Muscle layer of colon (tissue), 2 donors: Measurements from ENCODE around the gene POU6F2.
"Not testable (repeated sequence)": the region's sequence is repeated elsewhere in the genome, so short reads cannot be mapped to it uniquely, and the experiment has no call there.

Source experiments
- H3K27ac ChIP-seq: one replicate; pipeline ENCODE4 v1.7.0; 2013; ENCODE audit warnings: low read depth, mild to moderate bottlenecking, low read length, moderate library complexity
- H3K27me3 ChIP-seq, 2 donors: one replicate each; pipeline ENCODE4 v1.7.0; 2013; ENCODE audit warnings: low read length in 2 of 2, mild to moderate bottlenecking in 2 of 2; ENCODE audit not compliant: insufficient read depth in 2 of 2, control insufficient read depth in 1 of 2
- H3K36me3 ChIP-seq: one replicate; pipeline ENCODE4 v1.7.0; 2013; ENCODE audit warnings: mild to moderate bottlenecking, low read length; ENCODE audit not compliant: insufficient read depth
- H3K4me1 ChIP-seq: one replicate; pipeline ENCODE4 v1.7.0; 2013; ENCODE audit warnings: mild to moderate bottlenecking, low read length; ENCODE audit not compliant: insufficient read depth
- H3K4me3 ChIP-seq, 2 donors: one replicate each; pipeline ENCODE4 v1.7.0; 2013; ENCODE audit warnings: low read length in 2 of 2, low read depth in 1 of 2, mild to moderate bottlenecking in 1 of 2, moderate library complexity in 1 of 2
- H3K9ac ChIP-seq: one replicate; pipeline ENCODE4 v1.7.0; 2013; ENCODE audit warnings: low read length
- H3K9me3 ChIP-seq: one replicate; pipeline ENCODE4 v1.7.0; 2013; ENCODE audit warnings: mild to moderate bottlenecking, low read length
- donor health status: abdominal sarcoma.
- donor health status: Adenocarcinoma of cecum.

POU6F2 gene

GRCh38 chr7:39194388-39194787 lies 216.7 kb downstream of the POU6F2 start:
- H3K4me1 ChIP-seq, H3K27me3 ChIP-seq, H3K9ac ChIP-seq, H3K4me3 ChIP-seq, H3K27ac ChIP-seq, H3K36me3 ChIP-seq, H3K9me3 ChIP-seq: not testable (repeated sequence)

GRCh38 chr7:39195967-39196366 lies 218.3 kb downstream of the POU6F2 start:
- Histone ChIP-seq H3K36me3 (no peaks in the 10 kb centered on the region), H3K4me3 (no peak overlapping the region), H3K27me3 (no peaks in the 10 kb centered on the region), H3K9me3 (no peaks in the 10 kb centered on the region), H3K4me1 (no peaks in the 10 kb centered on the region), H3K9ac (no peak overlapping the region), H3K27ac (no peak overlapping the region)

DNA sequence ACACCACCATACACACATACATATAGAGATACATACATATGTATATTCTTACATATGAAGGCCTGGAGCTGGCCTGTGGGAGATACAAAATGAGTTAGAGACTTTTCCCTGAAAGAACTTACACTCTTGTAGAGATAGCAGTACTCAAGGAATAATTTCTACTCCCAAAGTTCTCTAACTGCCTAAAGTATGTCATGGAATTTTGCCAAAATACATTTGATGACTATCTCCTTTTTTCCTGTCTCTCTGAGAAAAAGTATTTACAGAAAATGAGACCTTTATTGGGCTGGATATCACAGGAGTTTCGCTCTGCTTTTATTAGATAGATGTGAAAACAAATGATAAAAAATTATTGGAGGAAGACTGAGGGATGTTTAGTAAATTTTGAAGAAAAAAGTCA lies 220.1 kb downstream of the POU6F2 start:
- no peaks in the 10 kb centered on the region for H3K4me1 ChIP-seq
- no peak overlapping the region for H3K9ac ChIP-seq
- no peaks in the 10 kb centered on the region for H3K27me3 ChIP-seq
- H3K4me3 ChIP-seq, result no peak overlapping the region
- H3K27ac ChIP-seq, result no peak overlapping the region
- H3K36me3 ChIP-seq, result no peaks in the 10 kb centered on the region
- H3K9me3 ChIP-seq, result no peaks in the 10 kb centered on the region

DNA sequence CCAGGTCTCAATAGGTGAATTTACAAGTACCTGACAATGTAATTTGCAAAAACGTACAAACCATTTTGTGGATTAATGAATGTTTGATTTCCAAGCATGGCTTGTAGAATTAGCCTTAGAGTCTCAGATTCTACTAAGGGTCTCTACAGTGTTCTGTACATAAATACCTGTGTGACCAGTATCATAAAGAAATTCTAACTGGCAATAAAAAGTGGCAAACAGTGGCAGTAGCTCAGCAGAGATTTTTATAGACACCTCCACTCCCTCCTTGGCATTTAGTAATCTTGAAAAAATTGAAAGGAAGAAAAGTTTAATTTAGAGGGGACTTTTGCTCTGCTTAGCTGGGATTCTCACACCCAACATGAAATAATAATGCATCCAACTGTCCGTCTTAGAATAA lies 220.8 kb downstream of the POU6F2 start:
- no peak overlapping the region for H3K9ac ChIP-seq
- no peaks in the 10 kb centered on the region for H3K27me3 ChIP-seq
- no peak overlapping the region for H3K27ac ChIP-seq
- H3K4me1 ChIP-seq, result no peaks in the 10 kb centered on the region
- no peaks in the 10 kb centered on the region for H3K9me3 ChIP-seq
- H3K4me3 ChIP-seq, result no peak overlapping the region
- no peaks in the 10 kb centered on the region for H3K36me3 ChIP-seq

GRCh38 chr7:39199006-39199405 lies 221.3 kb downstream of the POU6F2 start:
- Histone ChIP-seq H3K27ac (no peak overlapping the region), H3K4me3 (no peak overlapping the region)

DNA sequence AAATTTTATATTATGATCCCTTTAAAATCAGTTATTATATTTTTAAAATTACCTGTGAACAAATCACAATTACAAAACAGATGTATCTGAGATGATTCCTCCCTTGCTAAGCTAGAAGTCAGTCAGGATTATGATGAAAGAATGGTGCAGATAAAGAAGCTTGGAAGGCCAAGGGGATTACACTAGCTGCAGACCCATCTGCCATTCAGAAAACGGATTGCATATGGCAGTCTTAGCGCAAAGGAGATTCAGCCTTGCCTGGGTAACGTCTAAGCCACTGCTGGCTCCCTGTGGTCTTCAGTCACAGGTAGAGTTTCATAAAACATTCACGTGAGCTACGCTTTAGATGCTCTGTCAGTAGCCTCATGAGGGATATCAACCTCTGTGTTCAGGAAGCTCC lies 222.2 kb downstream of the POU6F2 start:
- no peak overlapping the region for H3K9ac ChIP-seq
- no peak overlapping the region for H3K4me3 ChIP-seq
- H3K27me3 ChIP-seq, result no peaks in the 10 kb centered on the region

More at GRCh38 chr7:39199006-39199405, 221.3 kb downstream of the POU6F2 start:
- Histone ChIP-seq H3K4me1 (no peaks in the 10 kb centered on the region), H3K36me3 (no peaks in the 10 kb centered on the region), H3K27me3 (no peaks in the 10 kb centered on the region), H3K9me3 (no peaks in the 10 kb centered on the region), H3K9ac (no peak overlapping the region)

GRCh38 chr7:39202041-39202440 lies 224.3 kb downstream of the POU6F2 start:
- Histone ChIP-seq H3K36me3 (no peaks in the 10 kb centered on the region), H3K4me3 (no peak overlapping the region), H3K9ac (no peak overlapping the region), H3K4me1 (no peaks in the 10 kb centered on the region), H3K9me3 (no peaks in the 10 kb centered on the region), H3K27ac (no peak overlapping the region), H3K27me3 (no peaks in the 10 kb centered on the region)

More for the DNA sequence above, 222.2 kb downstream of the POU6F2 start:
- Histone ChIP-seq H3K4me1 (no peaks in the 10 kb centered on the region), H3K27ac (no peak overlapping the region), H3K9me3 (no peaks in the 10 kb centered on the region), H3K36me3 (no peaks in the 10 kb centered on the region)

DNA sequence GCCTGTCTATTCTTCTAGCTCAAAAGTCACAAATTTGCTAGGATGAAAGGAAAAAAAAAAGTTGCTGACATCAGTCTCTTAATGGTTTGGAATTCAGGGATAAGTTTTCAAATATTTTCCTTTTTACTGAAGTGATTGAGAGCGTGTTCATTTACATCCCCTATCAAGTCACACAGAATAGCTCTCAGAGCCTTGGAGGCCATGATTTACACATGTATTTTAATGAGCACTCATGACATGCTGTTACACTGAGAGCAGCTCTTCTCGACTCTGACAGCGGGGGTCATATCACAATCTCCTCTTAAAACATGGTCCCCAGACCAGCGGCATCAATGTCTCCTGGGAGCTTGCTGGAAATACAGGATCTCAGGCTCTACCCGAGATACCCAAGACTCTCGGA lies 232.7 kb downstream of the POU6F2 start:
- no peak overlapping the region for H3K27ac ChIP-seq
- H3K36me3 ChIP-seq, result no peaks in the 10 kb centered on the region
- no peaks in the 10 kb centered on the region for H3K9me3 ChIP-seq
- no peak overlapping the region for H3K9ac ChIP-seq
- H3K4me3 ChIP-seq, result no peak overlapping the region
- H3K27me3 ChIP-seq, result no peaks in the 10 kb centered on the region
- no peaks in the 10 kb centered on the region for H3K4me1 ChIP-seq

GRCh38 chr7:39211581-39211980 lies 233.9 kb downstream of the POU6F2 start:
- Histone ChIP-seq H3K36me3 (no peaks in the 10 kb centered on the region), H3K27ac (no peak overlapping the region), H3K4me3 (no peak overlapping the region), H3K27me3 (no peaks in the 10 kb centered on the region), H3K9ac (no peak overlapping the region), H3K9me3 (no peaks in the 10 kb centered on the region), H3K4me1 (no peaks in the 10 kb centered on the region)

GRCh38 chr7:39212876-39213275 lies 235.2 kb downstream of the POU6F2 start:
- H3K4me3 ChIP-seq, result no peak overlapping the region
- no peaks in the 10 kb centered on the region for H3K27me3 ChIP-seq
- H3K27ac ChIP-seq, result no peak overlapping the region
- no peaks in the 10 kb centered on the region for H3K4me1 ChIP-seq
- no peaks in the 10 kb centered on the region for H3K36me3 ChIP-seq
- no peak overlapping the region for H3K9ac ChIP-seq
- no peaks in the 10 kb centered on the region for H3K9me3 ChIP-seq

GRCh38 chr7:39217783-39218182 lies 240.1 kb downstream of the POU6F2 start:
- no peak overlapping the region for H3K27ac ChIP-seq
- no peaks in the 10 kb centered on the region for H3K9me3 ChIP-seq
- H3K36me3 ChIP-seq, result no peaks in the 10 kb centered on the region
- no peaks in the 10 kb centered on the region for H3K27me3 ChIP-seq
- no peaks in the 10 kb centered on the region for H3K4me1 ChIP-seq
- H3K4me3 ChIP-seq, result no peak overlapping the region
- no peak overlapping the region for H3K9ac ChIP-seq

DNA sequence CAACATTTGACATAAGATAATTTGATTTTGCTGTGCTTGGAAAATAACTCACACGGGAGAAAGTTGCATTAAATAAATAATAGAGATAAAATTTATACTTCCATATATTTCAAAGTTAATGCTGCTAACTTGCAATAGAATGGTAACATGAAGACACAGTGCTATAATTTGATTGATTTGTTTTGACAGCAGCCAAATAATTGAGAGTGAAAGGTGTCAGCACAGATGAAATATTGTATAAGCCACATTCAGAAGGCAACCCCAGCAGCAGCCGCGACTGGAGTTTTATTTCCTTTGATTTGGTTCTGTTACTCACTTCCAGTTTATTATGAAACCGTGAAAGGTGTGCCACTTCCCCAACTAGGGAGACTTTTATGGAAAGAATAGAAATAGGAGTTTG lies 242.2 kb downstream of the POU6F2 start:
- H3K36me3 ChIP-seq, result no peaks in the 10 kb centered on the region
- H3K4me3 ChIP-seq, result no peak overlapping the region
- no peak overlapping the region for H3K27ac ChIP-seq
- no peak overlapping the region for H3K9ac ChIP-seq
- H3K27me3 ChIP-seq, result no peaks in the 10 kb centered on the region
- H3K9me3 ChIP-seq, result no peaks in the 10 kb centered on the region
- H3K4me1 ChIP-seq, result no peaks in the 10 kb centered on the region
